AG04449 (cell line): ENCODE results near the gene INTS3.

Source experiments
- CTCF ChIA-PET: fragments of 350-600 bp; formaldehyde crosslinking; extraction: SDS; loops from one replicate; lab custom pipeline; 2021; ENCODE audit warnings: antibody characterized with exemption; lab: Yijun Ruan, JAX
- POLR2A ChIA-PET: fragments of 400-600, 350-600 bp; formaldehyde crosslinking; extraction: SDS; loops from one replicate; lab custom pipeline; 2020; ENCODE audit warnings: antibody characterized with exemption, inconsistent platforms; lab: Yijun Ruan, JAX
- DNase-seq: peaks from one replicate; pipeline ENCODE4 v3.0.0-alpha.2; 2010; ENCODE audit warnings: low read depth, low spot score
- H3K4me3 ChIP-seq: 2 replicates; pipeline ENCODE4 v1.5.1; 2011; ENCODE audit warnings: low read depth, mild to moderate bottlenecking, control low read depth, low read length
- CTCF ChIP-seq: IDR thresholded peaks from one replicate; pipeline ENCODE4 v1.5.1; 2011; ENCODE audit warnings: mild to moderate bottlenecking, moderate library complexity, low read length, control low read depth, inconsistent platforms; ENCODE audit not compliant: insufficient read depth; ENCODE audit errors: missing control alignments

The INTS3 gene

DNA sequence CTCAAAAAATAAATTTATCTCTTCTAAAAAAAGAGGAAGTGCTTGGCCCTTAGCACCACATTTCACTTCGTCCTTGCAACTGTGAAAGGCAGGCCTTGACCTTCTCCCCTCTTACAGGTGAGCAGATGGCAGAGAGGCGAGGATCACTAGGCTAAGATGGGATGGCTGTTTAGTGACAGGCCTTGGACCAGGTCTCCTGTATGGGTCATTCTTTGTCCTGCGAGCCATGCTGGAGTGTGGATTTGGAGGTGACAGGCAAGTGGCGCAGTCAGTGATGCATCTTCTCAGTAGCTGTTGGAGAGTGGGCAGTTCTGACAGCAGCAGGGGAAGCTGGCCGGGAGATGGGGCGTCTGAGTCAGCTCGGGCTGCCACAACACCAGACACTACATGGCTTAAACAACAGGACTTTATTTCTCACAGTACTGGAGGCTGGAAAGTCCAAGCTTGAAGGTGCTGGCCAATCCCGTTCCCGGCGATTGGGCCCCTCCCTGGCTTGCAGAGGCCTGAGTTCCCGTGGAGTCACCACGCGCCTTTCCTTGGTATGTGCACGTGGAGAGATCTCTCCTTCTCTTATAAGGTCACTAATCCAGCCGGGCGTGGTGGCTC lies 63.9 kb downstream of the INTS3 start:
- CTCF ChIA-PET: interaction anchor here (1.4 to 5.5 kb wide), 4 partner anchors 9 to 195 kb away, joined by 3 to 22 read pairs (median 12); partner anchors contain the start of genes DENND4B and RAB13
- DNase-seq: no peak
- POLR2A ChIA-PET: interaction anchor here (0.9 to 1.4 kb wide), 3 partner anchors 175 to 199 kb away, joined by 3 to 10 read pairs (median 3); partner anchors contain the start of genes RAB13 and RPS27
- no peak overlapping the region for H3K4me3 ChIP-seq
- TF ChIP-seq CTCF: no peak

DNA sequence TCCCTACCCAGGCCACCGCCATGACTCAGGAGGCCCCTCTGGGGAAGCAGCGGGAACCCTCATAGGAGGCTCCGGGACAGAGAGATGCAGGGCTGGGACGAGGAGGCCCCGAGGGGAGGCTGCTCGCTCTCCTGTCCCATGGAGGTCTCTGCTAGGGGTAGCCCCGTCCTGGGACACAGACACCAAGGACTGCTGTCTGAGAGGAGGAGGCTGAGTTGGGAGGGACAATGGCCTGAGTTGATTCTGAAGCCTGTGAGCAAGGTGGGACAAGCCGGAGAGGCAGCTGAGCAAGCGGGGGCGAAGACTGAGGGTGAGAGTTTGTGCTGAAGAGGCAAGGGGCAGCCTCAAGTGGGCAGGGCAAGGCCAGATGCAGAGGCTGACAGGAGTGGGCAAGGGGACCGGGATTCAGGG lies 64.8 kb downstream of the INTS3 start:
- no peak for DNase-seq
- H3K4me3 ChIP-seq: no peak overlapping the region
- POLR2A ChIA-PET: no interaction called here
- CTCF ChIA-PET: interaction anchor here (1.0 to 5.5 kb wide), 4 partner anchors 9 to 195 kb away, joined by 4 to 22 read pairs (median 14); partner anchors contain the start of genes DENND4B and RAB13
- no peak for TF ChIP-seq CTCF

DNA sequence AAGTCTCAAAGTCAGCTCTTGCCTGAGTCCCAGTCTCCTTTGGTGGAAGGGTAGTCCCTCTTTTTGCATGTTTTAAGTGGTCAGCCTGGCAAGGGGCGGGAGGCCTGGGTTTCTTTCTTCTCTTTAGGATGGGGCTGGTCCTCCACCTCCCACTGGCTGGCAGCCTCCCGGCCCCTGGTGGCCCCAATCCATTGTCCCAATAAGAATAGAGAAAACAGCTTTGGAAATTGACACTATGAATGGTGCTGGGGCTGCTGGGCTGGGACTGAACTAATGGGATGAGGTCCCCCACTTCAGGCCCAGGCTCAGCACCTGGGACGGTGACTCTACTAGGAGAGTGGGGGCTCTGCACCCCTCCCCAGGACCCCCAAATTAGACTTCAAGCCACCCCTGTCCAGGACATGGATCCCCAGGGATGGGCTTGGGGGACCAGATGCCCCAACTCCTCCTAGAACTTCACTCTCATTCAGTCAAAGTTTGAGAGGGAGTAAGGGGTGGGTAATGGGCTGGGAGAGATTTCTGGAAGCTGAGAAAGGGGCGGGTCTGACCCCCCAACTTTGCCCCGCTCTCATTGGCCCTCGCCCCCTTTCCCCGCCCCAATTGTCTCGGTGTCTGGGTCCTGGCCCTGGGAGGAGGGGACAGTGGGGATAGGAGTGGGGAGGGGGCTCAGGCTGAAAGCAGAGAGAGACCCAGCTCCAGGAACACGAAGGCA lies 65.6 kb downstream of the INTS3 start:
- POLR2A ChIA-PET: no interaction called here
- no peak overlapping the region for H3K4me3 ChIP-seq
- no peak for DNase-seq
- CTCF ChIA-PET: interaction anchor here (0.6 to 5.5 kb wide), 5 partner anchors 8 to 194 kb away, joined by 3 to 20 read pairs (median 8); partner anchors contain the start of genes DENND4B and RAB13
- no peak for TF ChIP-seq CTCF

DNA sequence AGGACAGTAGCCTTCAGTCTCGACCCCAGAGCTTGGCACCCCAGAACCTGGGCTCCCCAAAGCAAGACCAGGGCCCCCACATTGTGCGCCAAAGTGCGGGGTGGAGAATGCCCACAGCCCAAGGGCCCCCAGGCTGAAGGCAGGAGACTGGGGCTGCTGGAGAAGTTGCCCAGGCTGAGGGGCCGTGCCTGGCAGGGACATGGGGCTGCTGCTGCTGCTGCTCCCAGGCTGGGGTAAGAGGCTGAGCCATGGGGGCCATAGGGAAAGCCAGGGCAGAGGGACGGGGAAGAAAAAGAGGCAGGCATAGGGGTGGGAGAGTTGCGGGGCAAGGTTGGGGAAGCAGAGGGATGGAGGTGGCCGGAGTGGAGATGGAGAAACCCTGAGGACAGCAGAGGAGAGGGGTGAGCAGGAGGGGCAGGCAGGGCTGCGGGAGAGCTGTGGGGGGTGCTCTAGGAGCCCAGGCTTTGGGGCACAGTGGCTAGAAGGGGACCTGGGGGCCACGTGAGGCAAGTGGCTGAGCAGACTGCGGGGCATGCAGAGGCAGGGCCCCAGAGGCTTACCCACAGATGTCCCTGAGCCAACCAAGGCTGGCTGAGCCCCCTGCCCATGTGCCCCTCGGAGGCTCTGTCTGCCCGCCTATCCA lies 66.2 kb downstream of the INTS3 start:
- POLR2A ChIA-PET: no interaction called here
- no peak for TF ChIP-seq CTCF
- no peak overlapping the region for H3K4me3 ChIP-seq
- CTCF ChIA-PET: interaction anchor here (2.0 to 5.5 kb wide), 3 partner anchors 9 to 192 kb away, joined by 8 to 20 read pairs (median 9); partner anchors contain the start of genes DENND4B and RAB13
- no peak for DNase-seq

GRCh38 chr1:153794624-153795329 lies 66.9 kb downstream of the INTS3 start:
- no peak overlapping the region for H3K4me3 ChIP-seq
- no peak for TF ChIP-seq CTCF
- DNase-seq: no peak
- ChIA-PET POLR2A (no interaction called here), CTCF (interaction anchor here (2.0 to 2.1 kb wide), 2 partner anchors 8 to 192 kb away, joined by 8 to 9 read pairs; partner anchors contain the start of gene RAB13)
